Measurements from ENCODE around the gene DIO1. TPM values are rescaled to one million over a fixed set of nuclear protein-coding genes. Genes with fewer than 3 reads are reported as not detected.

The DIO1 gene
- total RNA-seq, 1 experiment from 2014 or later: not detected

DNA sequence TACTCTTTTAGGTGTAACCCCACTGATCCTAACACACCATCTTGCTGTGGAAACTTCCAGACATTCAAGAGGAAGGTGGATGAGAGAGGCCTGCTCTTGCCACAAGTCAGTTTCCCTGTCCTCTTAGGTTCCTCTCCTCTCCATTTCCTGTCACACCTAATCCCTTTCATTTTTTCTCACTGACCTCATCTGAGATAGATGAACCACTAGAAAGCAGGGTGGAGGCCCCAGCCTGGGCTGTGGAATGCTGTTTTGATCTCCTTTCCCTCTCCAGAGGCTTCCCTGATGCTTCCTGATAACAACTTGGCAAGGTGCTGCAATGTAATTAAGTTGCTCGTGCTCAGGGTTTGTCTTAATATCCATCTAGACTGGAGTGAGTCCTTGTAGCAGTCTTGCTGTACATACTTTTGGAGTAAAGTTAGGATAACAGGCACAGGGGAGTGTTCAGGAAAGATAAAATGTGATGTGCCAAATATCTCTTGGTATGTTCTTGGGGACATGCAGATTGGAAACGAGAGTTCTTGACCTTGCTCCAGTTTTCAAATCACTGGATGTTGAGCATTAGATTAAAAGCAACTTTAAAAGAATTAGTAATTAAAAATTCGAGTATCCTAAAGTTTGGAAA is 63.3 kb downstream of the DIO1 start:
- Histone ChIP-seq H3K36me3 (ENCODE audit: low read depth) (peaks cover 40% of the 10 kb centered on the region), H3K27ac (peak overlapping the region; percentile 88), H2AFZ (peak overlapping the region; percentile 56; the same call in 1 of the 2 replicates), H3K4me1 (replicated peaks; ENCODE audit: insufficient read depth) (peaks cover 26% of the 10 kb centered on the region), H3F3A (ENCODE audit: insufficient read depth, low read depth) (peaks cover 42% of the 10 kb centered on the region), H3K27me3 (ENCODE audit: insufficient read depth, low read depth) (no peaks in the 10 kb centered on the region), H3K9me3 (ENCODE audit: insufficient read depth, low read depth) (no peaks in the 10 kb centered on the region), H3K79me2 (ENCODE audit: low read depth) (peaks cover 13% of the 10 kb centered on the region; the same call in 1 of the 2 replicates), H3K9me2 (ENCODE audit: insufficient read depth) (no peaks in the 10 kb centered on the region), H3K4me3 (peak overlapping the region; percentile 13; the same call in 1 of the 2 replicates), H3K4me2 (peak overlapping the region; percentile 60), H4K20me1 (ENCODE audit: insufficient read depth) (0 out of 2 replicates have a peak, but pooled peaks cover 3% of the 10 kb centered on the region)
- CTCF ChIA-PET: no interaction called here
- intact Hi-C loops (cut with micrococcal nuclease; ENCODE audit: unreplicated experiment): loop anchor here (1.0 to 5.0 kb wide), 3 partner anchors 12 to 69 kb away; partner anchors contain the start of genes IFT25, LDLRAD1 and YIPF1
- POLR2A ChIA-PET (ENCODE audit: unreplicated experiment): no interaction called here
- BruUV-seq (replicated peaks): no TSS peak
- DNase-seq: peak; percentile 83 to 88
- TF ChIP-seq, protein P1, sequence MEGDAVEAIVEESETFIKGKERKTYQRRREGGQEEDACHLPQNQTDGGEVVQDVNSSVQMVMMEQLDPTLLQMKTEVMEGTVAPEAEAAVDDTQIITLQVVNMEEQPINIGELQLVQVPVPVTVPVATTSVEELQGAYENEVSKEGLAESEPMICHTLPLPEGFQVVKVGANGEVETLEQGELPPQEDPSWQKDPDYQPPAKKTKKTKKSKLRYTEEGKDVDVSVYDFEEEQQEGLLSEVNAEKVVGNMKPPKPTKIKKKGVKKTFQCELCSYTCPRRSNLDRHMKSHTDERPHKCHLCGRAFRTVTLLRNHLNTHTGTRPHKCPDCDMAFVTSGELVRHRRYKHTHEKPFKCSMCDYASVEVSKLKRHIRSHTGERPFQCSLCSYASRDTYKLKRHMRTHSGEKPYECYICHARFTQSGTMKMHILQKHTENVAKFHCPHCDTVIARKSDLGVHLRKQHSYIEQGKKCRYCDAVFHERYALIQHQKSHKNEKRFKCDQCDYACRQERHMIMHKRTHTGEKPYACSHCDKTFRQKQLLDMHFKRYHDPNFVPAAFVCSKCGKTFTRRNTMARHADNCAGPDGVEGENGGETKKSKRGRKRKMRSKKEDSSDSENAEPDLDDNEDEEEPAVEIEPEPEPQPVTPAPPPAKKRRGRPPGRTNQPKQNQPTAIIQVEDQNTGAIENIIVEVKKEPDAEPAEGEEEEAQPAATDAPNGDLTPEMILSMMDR (conservative IDR thresholded peaks at IDR 0.05): no peak
- TF ChIP-seq EZH2 (IDR thresholded peaks at IDR 0.05; ENCODE audit: low read depth): no peak

- no TSS peak for BruUV-seq (replicated peaks)
- Histone ChIP-seq H3K4me1 (replicated peaks; ENCODE audit: insufficient read depth) (peaks cover 26% of the 10 kb centered on the region), H3K9me3 (ENCODE audit: insufficient read depth, low read depth) (no peaks in the 10 kb centered on the region), H3K79me2 (ENCODE audit: low read depth) (peaks cover 3% of the 10 kb centered on the region; the same call in 1 of the 2 replicates), H3K4me3 (no peak overlapping the region), H3K27me3 (ENCODE audit: insufficient read depth, low read depth) (no peaks in the 10 kb centered on the region), H3K36me3 (ENCODE audit: low read depth) (peaks cover 30% of the 10 kb centered on the region), H2AFZ (no peak overlapping the region), H3K4me2 (no peak overlapping the region), H4K20me1 (ENCODE audit: insufficient read depth) (0 out of 2 replicates have a peak, but pooled peaks cover 3% of the 10 kb centered on the region), H3K9me2 (ENCODE audit: insufficient read depth) (no peaks in the 10 kb centered on the region), H3K27ac (no peak overlapping the region), H3F3A (ENCODE audit: insufficient read depth, low read depth) (peaks cover 29% of the 10 kb centered on the region)
- ChIA-PET POLR2A (ENCODE audit: unreplicated experiment) (interaction anchor here (0.6 kb wide), 1 partner anchor 68 kb away, joined by 5 read pairs; no protein-coding TSS in a partner anchor), CTCF (interaction anchor here (0.5 to 1.9 kb wide), 14 partner anchors 10 to 1029 kb away, joined by 3 to 20 read pairs (median 6); partner anchors contain the start of genes IFT25, LRRC42 and TMEM59)
- intact Hi-C loops (cut with micrococcal nuclease; ENCODE audit: unreplicated experiment): loop anchor here (5.0 kb wide), 1 partner anchor 58 kb away; the partner anchor contains the start of gene LDLRAD1
- TF ChIP-seq EZH2 (IDR thresholded peaks at IDR 0.05; ENCODE audit: low read depth): no peak
- TF ChIP-seq, protein P1 (conservative IDR thresholded peaks at IDR 0.05): peak; percentile 75
- DNase-seq: no peak
Measured at GRCh38 chr1:53959664-53960250, 65.8 kb downstream of the DIO1 start.

Other genes with a start within 250 kb of the DIO1 start
- gene GLIS1, start 155.0 kb upstream of the DIO1 start, total RNA-seq (2021): not detected in 2 replicates
- 29.7 and 47.6 TPM in 2 replicates for gene NDC1, start 55.9 kb upstream of the DIO1 start, total RNA-seq (2021)
- gene YIPF1, start 4.4 kb upstream of the DIO1 start, total RNA-seq (2021): 23.3 and 26.1 TPM in 2 replicates
- 98.8 and 128 TPM in 2 replicates for gene IFT25, start 51.5 kb downstream of the DIO1 start, total RNA-seq (2021)
- 78.7 and 82.7 TPM in 2 replicates for gene LRRC42, start 52.2 kb downstream of the DIO1 start, total RNA-seq (2021)
- gene LDLRAD1, start 124.0 kb downstream of the DIO1 start, total RNA-seq (2021): 1.6 TPM in 2 replicates
- 239 and 287 TPM in 2 replicates for gene TMEM59, start 159.0 kb downstream of the DIO1 start, total RNA-seq (2021)
- gene TCEANC2, start 159.4 kb downstream of the DIO1 start, total RNA-seq (2021): 8.8 and 11.5 TPM in 2 replicates